SU-DHL-6 (cell line): ENCODE measurements around the gene ADM5.

Experiments
- H2AFZ ChIP-seq: fragments of 200-600 bp; sonication (generic); 2 replicates; pipeline ENCODE4 v1.6.1; 2014; ENCODE audit warnings: low read depth, mild to moderate bottlenecking, moderate library complexity, mixed read lengths, antibody characterized with exemption, low read length; ENCODE audit not compliant: severe bottlenecking
- H3F3A ChIP-seq: fragments of 200-600 bp; shearing (Covaris generic); 2 replicates; pipeline ENCODE4 v1.6.0; 2016; ENCODE audit warnings: antibody characterized with exemption, mild to moderate bottlenecking; ENCODE audit not compliant: insufficient read depth
- H3K27ac ChIP-seq: fragments of 200-600 bp; sonication (generic); 2 replicates; pipeline ENCODE4 v1.5.1; 2016; ENCODE audit warnings: low read depth, mild to moderate bottlenecking, low read length, moderate library complexity, mixed read lengths
- H3K27me3 ChIP-seq: fragments of 200-600 bp; sonication (generic), shearing (Covaris generic); 2 replicates; pipeline ENCODE4 v1.6.0; 2014; ENCODE audit warnings: mild to moderate bottlenecking, low read length
- H3K36me3 ChIP-seq: fragments of 200-600 bp; sonication (generic); 2 replicates; pipeline ENCODE4 v1.6.1; 2014; ENCODE audit warnings: mild to moderate bottlenecking, low read length, mixed read lengths
- H3K4me2 ChIP-seq: fragments of 300-600, 200-600 bp; shearing (Covaris generic), sonication (generic); 2 replicates; pipeline ENCODE4 v1.6.0; 2014; ENCODE audit warnings: low read length, low read depth, mild to moderate bottlenecking; ENCODE audit not compliant: poor library complexity, severe bottlenecking
- H3K4me3 ChIP-seq: fragments of 200-600 bp; sonication (generic); 2 replicates; pipeline ENCODE4 v1.5.1; 2014; ENCODE audit warnings: antibody characterized with exemption, low read length, mild to moderate bottlenecking, mixed read lengths; ENCODE audit not compliant: insufficient read depth, poor library complexity, severe bottlenecking
- H3K79me2 ChIP-seq: fragments of 200-600 bp; sonication (generic); 2 replicates; pipeline ENCODE4 v1.6.1; 2014; ENCODE audit warnings: mild to moderate bottlenecking, low read length, moderate library complexity; ENCODE audit not compliant: insufficient read depth
- H3K9ac ChIP-seq: fragments of 200-600 bp; sonication (generic); 2 replicates; pipeline ENCODE4 v1.7.0; 2014; ENCODE audit warnings: mild to moderate bottlenecking, low read length
- H3K9me2 ChIP-seq: fragments of 200-600 bp; sonication (generic); replicated peaks from 2 replicates; pipeline ENCODE4 v1.6.1; 2014; ENCODE audit warnings: low read length; ENCODE audit not compliant: insufficient read depth
- H3K9me3 ChIP-seq: fragments of 200-600 bp; sonication (generic); 2 replicates; pipeline ENCODE4 v1.6.1; 2014; ENCODE audit warnings: low read length, mixed read lengths; ENCODE audit not compliant: insufficient read depth
- H4K20me1 ChIP-seq: fragments of 200-600 bp; sonication (generic); 2 replicates; pipeline ENCODE4 v1.6.1; 2014; ENCODE audit warnings: low read depth, mild to moderate bottlenecking, antibody characterized with exemption, low read length, moderate library complexity, mixed read lengths
- EZH2phosphoT487 ChIP-seq: fragments of 200-600 bp; sonication (generic), shearing (Covaris generic); conservative IDR thresholded peaks from 2 replicates; pipeline ENCODE4 v1.6.1; 2018; ENCODE audit warnings: mild to moderate bottlenecking, antibody characterized with exemption, low read length, moderate library complexity, mixed read lengths
- TF ChIP-seq, protein P1 (sequence below): fragments of 200-600 bp; sonication (generic); IDR thresholded peaks from one replicate; pipeline ENCODE4 v1.5.1; 2017; ENCODE audit warnings: antibody characterized with exemption, mild to moderate bottlenecking, low read length, moderate library complexity; ENCODE audit not compliant: insufficient read depth, poor library complexity, severe bottlenecking

ADM5 gene

DNA sequence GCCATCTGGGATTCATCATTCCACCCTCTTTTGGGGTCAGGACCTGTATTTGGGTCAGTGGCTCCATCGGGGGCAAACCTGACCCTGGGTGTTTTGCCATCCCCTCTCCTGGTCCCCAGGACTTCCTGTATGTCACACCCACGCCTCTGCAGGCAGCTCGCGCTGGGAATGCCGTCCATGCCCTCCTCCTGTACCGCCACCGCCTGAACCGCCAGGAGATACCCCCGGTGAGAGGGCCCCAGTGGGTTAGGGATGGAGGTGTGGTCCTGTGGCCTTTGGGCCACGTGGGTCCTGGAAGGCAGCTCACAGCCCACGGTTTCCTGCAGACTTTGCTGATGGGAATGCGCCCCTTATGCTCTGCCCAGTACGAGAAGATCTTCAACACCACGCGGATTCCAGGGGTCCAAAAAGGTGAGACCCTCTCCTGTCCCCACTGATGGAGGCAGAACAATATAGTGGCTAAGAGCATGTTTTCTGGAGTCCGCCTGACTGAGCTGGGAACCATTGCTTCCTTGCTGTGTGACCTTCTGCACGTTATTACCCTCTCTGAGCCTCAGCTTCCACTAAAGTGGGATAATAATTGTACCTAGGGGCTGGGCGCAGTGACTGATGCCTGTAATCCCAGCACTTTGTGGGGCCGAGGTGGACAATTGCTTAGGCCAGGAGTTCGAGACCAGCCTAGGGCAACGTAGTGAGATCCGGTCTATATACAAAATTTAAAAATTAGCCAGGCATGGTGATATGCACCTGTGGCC, 15.7 kb downstream of the ADM5 start:
- Histone ChIP-seq H2AFZ (no peak overlapping the region), H3K4me3 (no peak overlapping the region), H3K79me2 (no peaks in the 10 kb centered on the region), H4K20me1 (no peaks in the 10 kb centered on the region), H3K9me2 (no peaks in the 10 kb centered on the region), H3K27ac (no peak overlapping the region), H3K36me3 (no peaks in the 10 kb centered on the region), H3K4me2 (no peak overlapping the region), H3K9ac (no peak overlapping the region), H3K27me3 (no peaks in the 10 kb centered on the region), H3F3A (no peaks in the 10 kb centered on the region), H3K9me3 (no peaks in the 10 kb centered on the region)
- TF ChIP-seq EZH2phosphoT487, result no peak
- TF ChIP-seq, protein P1, sequence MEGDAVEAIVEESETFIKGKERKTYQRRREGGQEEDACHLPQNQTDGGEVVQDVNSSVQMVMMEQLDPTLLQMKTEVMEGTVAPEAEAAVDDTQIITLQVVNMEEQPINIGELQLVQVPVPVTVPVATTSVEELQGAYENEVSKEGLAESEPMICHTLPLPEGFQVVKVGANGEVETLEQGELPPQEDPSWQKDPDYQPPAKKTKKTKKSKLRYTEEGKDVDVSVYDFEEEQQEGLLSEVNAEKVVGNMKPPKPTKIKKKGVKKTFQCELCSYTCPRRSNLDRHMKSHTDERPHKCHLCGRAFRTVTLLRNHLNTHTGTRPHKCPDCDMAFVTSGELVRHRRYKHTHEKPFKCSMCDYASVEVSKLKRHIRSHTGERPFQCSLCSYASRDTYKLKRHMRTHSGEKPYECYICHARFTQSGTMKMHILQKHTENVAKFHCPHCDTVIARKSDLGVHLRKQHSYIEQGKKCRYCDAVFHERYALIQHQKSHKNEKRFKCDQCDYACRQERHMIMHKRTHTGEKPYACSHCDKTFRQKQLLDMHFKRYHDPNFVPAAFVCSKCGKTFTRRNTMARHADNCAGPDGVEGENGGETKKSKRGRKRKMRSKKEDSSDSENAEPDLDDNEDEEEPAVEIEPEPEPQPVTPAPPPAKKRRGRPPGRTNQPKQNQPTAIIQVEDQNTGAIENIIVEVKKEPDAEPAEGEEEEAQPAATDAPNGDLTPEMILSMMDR, result no peak

DNA sequence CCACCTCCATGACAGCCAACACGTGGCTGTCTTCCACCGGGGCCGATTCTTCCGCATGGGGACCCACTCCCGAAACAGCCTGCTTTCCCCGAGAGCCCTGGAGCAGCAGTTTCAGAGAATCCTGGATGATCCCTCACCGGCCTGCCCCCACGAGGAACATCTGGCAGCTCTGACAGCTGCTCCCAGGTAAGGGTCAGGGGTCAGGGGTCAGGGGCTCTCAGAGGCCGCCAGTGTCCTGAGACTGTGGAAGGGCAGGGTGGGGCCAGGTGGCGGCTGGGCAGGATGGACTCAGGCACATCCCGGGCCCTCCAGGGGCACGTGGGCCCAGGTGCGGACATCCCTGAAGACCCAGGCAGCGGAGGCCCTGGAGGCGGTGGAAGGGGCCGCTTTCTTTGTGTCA, 16.5 kb downstream of the ADM5 start:
- Histone ChIP-seq H2AFZ (no peak overlapping the region), H3K4me2 (no peak overlapping the region), H3K27me3 (no peaks in the 10 kb centered on the region), H3K36me3 (no peaks in the 10 kb centered on the region), H4K20me1 (no peaks in the 10 kb centered on the region), H3F3A (no peaks in the 10 kb centered on the region), H3K9me3 (no peaks in the 10 kb centered on the region), H3K27ac (no peak overlapping the region), H3K79me2 (no peaks in the 10 kb centered on the region), H3K9ac (no peak overlapping the region), H3K4me3 (no peak overlapping the region), H3K9me2 (no peaks in the 10 kb centered on the region)
- TF ChIP-seq, protein P1, result no peak
- no peak for TF ChIP-seq EZH2phosphoT487

DNA sequence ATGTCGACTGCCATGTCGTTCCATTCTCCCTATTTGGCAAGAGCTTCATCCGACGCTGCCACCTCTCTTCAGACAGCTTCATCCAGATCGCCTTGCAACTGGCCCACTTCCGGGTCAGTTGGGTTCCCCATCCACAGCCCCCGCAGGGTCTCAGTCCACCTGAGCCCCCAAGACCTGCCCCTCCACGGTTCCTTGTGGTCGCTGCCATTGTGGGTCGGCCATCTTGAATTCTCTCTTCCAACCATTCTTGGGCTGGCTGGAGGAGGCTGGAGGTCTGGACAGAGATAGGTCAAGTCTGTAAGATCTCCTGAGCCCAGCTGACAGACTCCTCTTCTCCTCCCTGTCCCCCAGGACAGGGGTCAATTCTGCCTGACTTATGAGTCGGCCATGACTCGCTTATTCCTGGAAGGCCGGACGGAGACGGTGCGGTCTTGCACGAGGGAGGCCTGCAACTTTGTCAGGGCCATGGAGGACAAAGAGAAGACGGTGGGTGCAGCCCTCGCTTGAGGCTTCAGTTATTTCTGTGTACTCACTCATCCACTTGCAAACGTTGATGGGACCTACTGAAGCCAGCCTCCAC, 21.1 kb downstream of the ADM5 start:
- H3K27me3 ChIP-seq, result no peaks in the 10 kb centered on the region

More for the DNA sequence above, 21.1 kb downstream of the ADM5 start:
- TF ChIP-seq EZH2phosphoT487, result no peak
- TF ChIP-seq, protein P1, result no peak
- no peak overlapping the region for H3K4me3 ChIP-seq
- H3K9me2 ChIP-seq, result no peaks in the 10 kb centered on the region
- no peaks in the 10 kb centered on the region for H3K36me3 ChIP-seq
- H4K20me1 ChIP-seq, result no peaks in the 10 kb centered on the region
- no peak overlapping the region for H2AFZ ChIP-seq
- H3K27ac ChIP-seq, result no peak overlapping the region
- no peak overlapping the region for H3K9ac ChIP-seq
- no peaks in the 10 kb centered on the region for H3K79me2 ChIP-seq
- no peaks in the 10 kb centered on the region for H3F3A ChIP-seq
- H3K9me3 ChIP-seq, result no peaks in the 10 kb centered on the region
- no peak overlapping the region for H3K4me2 ChIP-seq
